ENCODE results near the gene EFTUD2.
"Not testable (repeated sequence)": the region's sequence is repeated elsewhere in the genome, so short reads cannot be mapped to it uniquely, and the experiment has no call there.

EFTUD2 gene

GRCh38 chr17:44808656-44809388 is 90.4 kb downstream of the EFTUD2 start:
- not testable (repeated sequence) for DNase-seq (ENCODE audit: low spot score)

GRCh38 chr17:44808156-44808555 is 91.1 kb downstream of the EFTUD2 start:
- no peak for DNase-seq (ENCODE audit: low spot score)

GRCh38 chr17:44807817-44808155 is 91.5 kb downstream of the EFTUD2 start:
- DNase-seq (ENCODE audit: low spot score): no peak

- no peak for DNase-seq (ENCODE audit: low spot score)
Measured at GRCh38 chr17:44807093-44807816, 92.0 kb downstream of the EFTUD2 start.

GRCh38 chr17:44804302-44805089 is 94.7 kb downstream of the EFTUD2 start:
- DNase-seq (ENCODE audit: low spot score): no peak

- no peak for DNase-seq (ENCODE audit: low spot score)
Measured at GRCh38 chr17:44801880-44802279, 97.4 kb downstream of the EFTUD2 start.
